ENCODE measurements around the gene RIPPLY3.
"Not testable (repeated sequence)": the region's sequence is repeated elsewhere in the genome, so short reads cannot be mapped to it uniquely, and the experiment has no call there.

RIPPLY3 gene

DNA sequence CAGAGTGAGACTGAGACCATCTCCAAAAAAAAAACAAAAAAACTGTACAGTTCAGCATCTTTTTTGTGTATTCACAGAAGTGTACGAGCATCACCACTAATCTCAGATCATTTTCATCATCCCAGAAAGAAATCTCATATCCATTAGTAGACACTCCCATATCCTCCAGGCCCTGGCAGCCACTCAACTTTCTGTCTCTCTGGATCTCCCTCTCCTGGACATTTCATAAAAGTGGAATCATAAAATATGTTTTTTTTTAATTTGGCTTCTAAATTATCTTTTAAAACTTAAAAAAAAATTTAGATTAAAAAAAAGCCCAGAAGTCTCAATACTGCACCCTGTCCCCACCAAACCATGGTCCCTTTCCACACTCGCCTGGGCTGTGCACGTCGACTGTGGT, 22.1 kb downstream of the RIPPLY3 start:
- Histone ChIP-seq H3K27me3 (peaks cover 8% of the 10 kb centered on the region), H3K27ac (no peak overlapping the region), H3K9me3 (no peaks in the 10 kb centered on the region), H3K36me3 (no peaks in the 10 kb centered on the region), H3K4me3 (ENCODE audit: low read depth in 1 of 2, low read length in 1 of 2) (no peak overlapping the region), H3K4me1 (ENCODE audit: control insufficient read depth in 1 of 2, insufficient read depth in 1 of 2, low read depth in 1 of 2, low read length in 1 of 2) (no peaks in the 10 kb centered on the region)
- TF ChIP-seq CTCF (IDR thresholded peaks at IDR 0.05): no peak

DNA sequence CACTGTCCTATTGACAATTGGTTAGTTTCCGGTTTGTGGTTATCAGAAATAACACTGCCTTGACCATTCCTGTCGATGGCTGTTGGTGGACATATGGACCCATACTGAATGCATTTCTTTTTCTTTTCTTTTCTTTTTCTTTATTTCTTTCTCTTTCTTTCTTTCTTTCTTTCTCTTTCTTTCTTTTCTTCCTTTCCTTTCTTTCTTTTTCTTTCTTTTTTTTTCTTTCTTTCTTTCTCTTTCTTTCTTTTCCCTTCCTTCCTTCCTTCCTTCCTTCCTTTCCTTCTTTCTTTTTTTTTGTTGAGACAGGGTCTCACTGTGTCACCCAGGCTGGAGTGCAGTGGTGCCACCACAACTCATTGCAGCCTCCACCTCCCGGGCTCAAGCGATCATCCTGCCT, 24.4 kb downstream of the RIPPLY3 start:
- no peak overlapping the region for H3K27ac ChIP-seq
- H3K4me1 ChIP-seq (ENCODE audit: control insufficient read depth in 1 of 2, insufficient read depth in 1 of 2, low read depth in 1 of 2, low read length in 1 of 2): no peaks in the 10 kb centered on the region
- H3K4me3 ChIP-seq (ENCODE audit: low read depth in 1 of 2, low read length in 1 of 2): no peak overlapping the region
- H3K9me3 ChIP-seq: no peaks in the 10 kb centered on the region
- H3K36me3 ChIP-seq: no peaks in the 10 kb centered on the region
- no peak for TF ChIP-seq CTCF (IDR thresholded peaks at IDR 0.05)
- H3K27me3 ChIP-seq: peaks cover 8% of the 10 kb centered on the region

- TF ChIP-seq CTCF (IDR thresholded peaks at IDR 0.05): no peak
- H3K36me3 ChIP-seq: no peaks in the 10 kb centered on the region
- no peaks in the 10 kb centered on the region for H3K4me1 ChIP-seq (ENCODE audit: control insufficient read depth in 1 of 2, insufficient read depth in 1 of 2, low read depth in 1 of 2, low read length in 1 of 2)
- no peaks in the 10 kb centered on the region for H3K27me3 ChIP-seq
- H3K4me3 ChIP-seq (ENCODE audit: low read depth in 1 of 2, low read length in 1 of 2): no peak overlapping the region
- H3K9me3 ChIP-seq: no peaks in the 10 kb centered on the region
- no peak overlapping the region for H3K27ac ChIP-seq
These were observed 25.8 kb downstream of the RIPPLY3 start for GRCh38 chr21:37032293-37032692.

DNA sequence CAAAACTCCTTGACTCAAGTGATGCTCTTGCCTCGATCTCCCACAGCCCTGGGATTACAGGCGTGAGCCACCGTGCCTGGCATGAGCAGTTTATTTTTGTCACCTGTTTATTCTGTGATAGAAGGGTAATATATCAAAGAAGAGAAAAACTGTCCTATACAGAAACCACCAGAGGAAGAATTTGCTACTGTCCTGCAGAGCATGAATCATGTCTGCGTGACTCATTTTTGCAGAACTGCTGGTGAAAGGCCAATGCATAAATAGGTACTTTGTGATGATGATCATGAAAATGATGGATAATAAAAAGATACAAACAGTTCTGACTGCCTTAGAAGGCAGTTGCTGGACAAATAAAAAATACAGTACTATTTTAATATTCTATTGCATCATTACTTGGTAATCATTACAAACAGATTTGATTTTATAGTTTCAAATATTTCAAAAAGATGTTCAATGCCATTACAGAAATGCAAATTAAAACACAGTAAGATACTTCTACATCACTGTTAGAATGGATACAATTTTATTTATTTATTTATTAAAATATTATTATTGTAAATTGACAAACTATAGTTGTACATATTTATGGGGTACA, 26.5 kb downstream of the RIPPLY3 start:
- H3K27ac ChIP-seq: no peak overlapping the region
- no peaks in the 10 kb centered on the region for H3K27me3 ChIP-seq
- no peaks in the 10 kb centered on the region for H3K9me3 ChIP-seq
- TF ChIP-seq CTCF (IDR thresholded peaks at IDR 0.05): no peak
- H3K36me3 ChIP-seq: no peaks in the 10 kb centered on the region
- no peak overlapping the region for H3K4me3 ChIP-seq (ENCODE audit: low read depth in 1 of 2, low read length in 1 of 2)
- no peaks in the 10 kb centered on the region for H3K4me1 ChIP-seq (ENCODE audit: control insufficient read depth in 1 of 2, insufficient read depth in 1 of 2, low read depth in 1 of 2, low read length in 1 of 2)

GRCh38 chr21:37034394-37034793, 27.9 kb downstream of the RIPPLY3 start:
- not testable (repeated sequence) for H3K27me3 ChIP-seq; H3K4me3 ChIP-seq (ENCODE audit: low read depth in 1 of 2, low read length in 1 of 2); H3K9me3 ChIP-seq; H3K36me3 ChIP-seq; H3K27ac ChIP-seq; H3K4me1 ChIP-seq (ENCODE audit: control insufficient read depth in 1 of 2, insufficient read depth in 1 of 2, low read depth in 1 of 2, low read length in 1 of 2)

GRCh38 chr21:37036177-37036576, 29.7 kb downstream of the RIPPLY3 start:
- Histone ChIP-seq H3K27ac (no peak overlapping the region), H3K9me3 (no peaks in the 10 kb centered on the region), H3K4me3 (ENCODE audit: low read depth in 1 of 2, low read length in 1 of 2) (no peak overlapping the region), H3K36me3 (no peaks in the 10 kb centered on the region), H3K27me3 (no peaks in the 10 kb centered on the region), H3K4me1 (ENCODE audit: control insufficient read depth in 1 of 2, insufficient read depth in 1 of 2, low read depth in 1 of 2, low read length in 1 of 2) (no peaks in the 10 kb centered on the region)
- no peak for TF ChIP-seq CTCF (IDR thresholded peaks at IDR 0.05)

Measured in neutrophil (primary cell).